Heart right ventricle (tissue), 16 donors: Measurements from ENCODE around the gene ADAMTS14. TPM values are rescaled to one million over a fixed set of nuclear protein-coding genes. Genes with fewer than 3 reads are reported as not detected.

Experiments
- ATAC-seq, 8 donors: fragments of 200-7000 bp; cut with Tn5 transposase; one replicate each; pipeline ENCODE4 v1.9.1; 2020; ENCODE audit warnings: mild to moderate bottlenecking in 8 of 8, moderate library complexity in 8 of 8, moderate number of reproducible peaks in 1 of 8
- DNase-seq, 2 donors: peaks; one replicate each; pipeline ENCODE4 v3.0.0-alpha.2; 2020
- H3K27ac ChIP-seq, 10 donors: fragments of 200-600 bp; sonication (generic) in 2 of 10; one replicate each; pipeline versions ENCODE4 v1.5.0 to v1.8.0; 2020 to 2022; ENCODE audit warnings: mild to moderate bottlenecking in 3 of 10
- H3K27me3 ChIP-seq, 7 donors: fragments of 200-600 bp; one replicate each; pipeline ENCODE4 v1.8.0; 2021 to 2022; ENCODE audit warnings: mild to moderate bottlenecking in 2 of 7
- H3K36me3 ChIP-seq, 9 donors: fragments of 200-600 bp; sonication (generic) in 1 of 9; one replicate each; pipeline versions ENCODE4 v1.5.0 to v1.8.0; 2020 to 2022; ENCODE audit warnings: mild to moderate bottlenecking in 2 of 9
- H3K4me1 ChIP-seq, 9 donors: fragments of 200-600 bp; sonication (generic) in 1 of 9; one replicate each; pipeline versions ENCODE4 v1.5.0 to v1.8.0; 2020 to 2022; ENCODE audit warnings: mild to moderate bottlenecking in 4 of 9
- H3K4me3 ChIP-seq, 10 donors: fragments of 200-600 bp; sonication (generic) in 2 of 10; one replicate each; pipeline versions ENCODE4 v1.5.0 to v1.8.0; 2020 to 2022; ENCODE audit warnings: mild to moderate bottlenecking in 7 of 10, moderate library complexity in 2 of 10
- H3K9me3 ChIP-seq, 11 donors: fragments of 200-600 bp in 10 of 11; sonication (generic) in 2 of 11; one replicate each; pipeline versions ENCODE4 v1.5.0 to v1.8.0; 2013 to 2022; ENCODE audit warnings: mild to moderate bottlenecking in 2 of 11, control low read depth in 1 of 11, moderate library complexity in 1 of 11
- WGBS, 2 donors: extraction: QIAGEN DNeasy Blood & Tissue Kit; methylation state at CpG; one replicate each; pipeline ENCODE4 v1.1.7; 2013; ENCODE audit warnings: inconsistent platforms in 1 of 2; 5-methylcytosine and 5-hydroxymethylcytosine counted together
- intact Hi-C, 10 donors: fragments of 100-400 bp; cut with DNase I; formaldehyde crosslinking; loops; one replicate each; pipeline versions ENCODE4 v1.11.1 to v1.14.2; 2022
- polyA plus RNA-seq, 2 donors: library from polyadenylated mRNA; stranded (reverse); fragments of 200-250 nt; gene quantifications; one replicate each; pipeline ENCODE4 v1.2.3, GENCODE V29; 2013
- total RNA-seq, 10 donors: library from RNA; stranded (reverse); fragmentation: NEBNext Ultra II Directional in 3 of 10; extraction: Animal tissue kit (Norgen Biotek cat#: 25700) in 3 of 10; gene quantifications; one replicate each; pipeline versions ENCODE4 v1.2.1 to v1.2.4, GENCODE V29; 2021 to 2023
- TF ChIP-seq, protein P1 (sequence below), 9 donors: fragments of 200-600 bp; sonication (generic) in 2 of 9; IDR thresholded peaks; one replicate each; pipeline versions ENCODE4 v1.5.0 to v1.8.0; 2021 to 2022; ENCODE audit warnings: antibody characterized with exemption in 9 of 9, mild to moderate bottlenecking in 5 of 9, moderate library complexity in 1 of 9
- donor health status: Arrhythmogenic right ventricular cardiomyopathy.
- donor health status: ischemic (EF 13 %, LVEDD 7.1; RV severe dilation, severe dysfunction).
- donor health status: healthy with polysubstance abuse.
- donor health status: DM: no; HTN: yes; CAD: no.
- donor health status: DM: no; HTN: no; CAD: no.
- donor health status: ischemic (EF 25% LVEDD 6.9; RV normal size, moderate dysfunction).
- donor health status: ischemic (EF 25% LVEDD 5.7; RV mildly dilated, moderate dysfunction).
- donor health status: healthy.
- donor health status: DM: yes; HTN: yes; CAD: no.
- donor health status: Ischemic cardiomyopathy.
- donor health status: ischemic (EF 35%, LVEDD 5.7; RV mildly dilated, moderate dysfunction).
- donor health status: nonischemic (EF 11% LVEDD 7.7; RV severe dilation, severe dysfunction).
- donor health status: DM: yes; HTN: yes; CAD: no.
- donor health status: PGD.
- donor health status: ischemic (EF 29% LVEDD 5.4; RV normal size, mild dysfunction).
- donor health status: nonischemic (EF 23%, LVEDD 6.1; RV moderate dilation, normal function).

ADAMTS14 gene
- total and polyA plus RNA-seq, 12 donors, result 0.08 to 1.4 (median 0.57) TPM

DNA sequence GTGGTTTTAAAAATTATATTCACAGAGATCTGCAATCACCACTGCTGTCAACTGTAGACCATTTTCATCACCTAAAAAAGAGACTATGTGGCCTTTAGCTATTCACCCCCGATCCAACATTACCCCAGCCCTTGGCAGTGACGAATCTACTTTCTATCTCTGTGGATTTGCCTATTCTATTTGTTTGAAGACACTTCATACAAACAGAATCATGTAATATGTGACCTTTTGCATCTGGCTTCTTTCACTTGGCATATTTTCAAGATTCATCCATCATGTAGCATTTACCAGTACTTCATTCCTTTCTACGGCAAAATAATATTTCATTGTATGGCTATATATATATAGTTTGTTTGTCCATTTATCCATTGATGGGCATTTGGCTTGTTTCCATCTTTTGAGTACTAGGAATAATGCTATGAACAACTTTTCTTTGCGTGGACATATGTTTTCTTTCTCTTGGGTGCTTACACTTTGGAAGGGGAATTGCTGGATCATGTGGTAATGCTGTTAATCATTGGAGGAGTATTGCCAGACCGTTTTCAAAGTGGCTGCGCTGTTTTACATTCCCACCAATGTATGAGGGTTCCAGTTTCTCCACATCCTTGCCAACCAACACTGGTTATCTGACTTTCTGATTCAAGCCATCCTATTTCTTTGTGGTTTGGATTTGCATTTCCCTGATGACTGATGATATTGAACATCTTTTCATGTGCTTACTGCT is 22.3 kb downstream of the ADAMTS14 start:
- H3K9me3 ChIP-seq, result no peaks in the 10 kb centered on the region
- peaks cover 0 to 11% (median 0%) of the 10 kb centered on the region in 9 donors for H3K4me1 ChIP-seq
- TF ChIP-seq, protein P1, sequence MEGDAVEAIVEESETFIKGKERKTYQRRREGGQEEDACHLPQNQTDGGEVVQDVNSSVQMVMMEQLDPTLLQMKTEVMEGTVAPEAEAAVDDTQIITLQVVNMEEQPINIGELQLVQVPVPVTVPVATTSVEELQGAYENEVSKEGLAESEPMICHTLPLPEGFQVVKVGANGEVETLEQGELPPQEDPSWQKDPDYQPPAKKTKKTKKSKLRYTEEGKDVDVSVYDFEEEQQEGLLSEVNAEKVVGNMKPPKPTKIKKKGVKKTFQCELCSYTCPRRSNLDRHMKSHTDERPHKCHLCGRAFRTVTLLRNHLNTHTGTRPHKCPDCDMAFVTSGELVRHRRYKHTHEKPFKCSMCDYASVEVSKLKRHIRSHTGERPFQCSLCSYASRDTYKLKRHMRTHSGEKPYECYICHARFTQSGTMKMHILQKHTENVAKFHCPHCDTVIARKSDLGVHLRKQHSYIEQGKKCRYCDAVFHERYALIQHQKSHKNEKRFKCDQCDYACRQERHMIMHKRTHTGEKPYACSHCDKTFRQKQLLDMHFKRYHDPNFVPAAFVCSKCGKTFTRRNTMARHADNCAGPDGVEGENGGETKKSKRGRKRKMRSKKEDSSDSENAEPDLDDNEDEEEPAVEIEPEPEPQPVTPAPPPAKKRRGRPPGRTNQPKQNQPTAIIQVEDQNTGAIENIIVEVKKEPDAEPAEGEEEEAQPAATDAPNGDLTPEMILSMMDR (IDR thresholded peaks at IDR 0.05), result no peak
- H3K4me3 ChIP-seq, result no peak overlapping the region
- no peak for DNase-seq
- H3K36me3 ChIP-seq, result no peaks in the 10 kb centered on the region
- no peak overlapping the region for H3K27ac ChIP-seq
- no peaks in the 10 kb centered on the region for H3K27me3 ChIP-seq
- ATAC-seq, result peak in 4 of 8 donors; percentile 24 to 47 (median 46)
- intact Hi-C loops, result no loop called here
- WGBS, 2 donors, result 76 to 77% methylated on average over 6 of the region's 6 CpGs

GRCh38 chr10:70695241-70696030 is 23.1 kb downstream of the ADAMTS14 start:
- WGBS, 2 donors, result 83 to 86% methylated on average over 3 of the region's 3 CpGs
- H3K27ac ChIP-seq, result no peak overlapping the region
- H3K4me1 ChIP-seq, result peaks cover 0 to 7% (median 0%) of the 10 kb centered on the region in 9 donors
- no peaks in the 10 kb centered on the region for H3K36me3 ChIP-seq
- no peak overlapping the region for H3K4me3 ChIP-seq
- H3K27me3 ChIP-seq, result no peaks in the 10 kb centered on the region
- ATAC-seq (no peak), DNase-seq (no peak)
- intact Hi-C loops, result no loop called here
- TF ChIP-seq, protein P1 (IDR thresholded peaks at IDR 0.05), result no peak
- no peaks in the 10 kb centered on the region for H3K9me3 ChIP-seq

GRCh38 chr10:70698211-70698610 is 25.9 kb downstream of the ADAMTS14 start:
- DNase-seq (no peak), ATAC-seq (no peak)
- no peaks in the 10 kb centered on the region for H3K27me3 ChIP-seq
- H3K4me3 ChIP-seq, result no peak overlapping the region
- peaks cover 0 to 6% (median 0%) of the 10 kb centered on the region in 9 donors for H3K4me1 ChIP-seq
- H3K27ac ChIP-seq, result no peak overlapping the region
- intact Hi-C loops, result no loop called here
- TF ChIP-seq, protein P1 (IDR thresholded peaks at IDR 0.05), result no peak
- no peaks in the 10 kb centered on the region for H3K9me3 ChIP-seq
- 56 to 60% methylated on average over 4 of the region's 4 CpGs for WGBS, 2 donors
- H3K36me3 ChIP-seq, result no peaks in the 10 kb centered on the region

- ATAC-seq, result no peak
- Histone ChIP-seq H3K27ac (no peak overlapping the region), H3K27me3 (no peaks in the 10 kb centered on the region), H3K9me3 (no peaks in the 10 kb centered on the region), H3K36me3 (no peaks in the 10 kb centered on the region), H3K4me1 (no peaks in the 10 kb centered on the region), H3K4me3 (no peak overlapping the region)
- no peak for DNase-seq
- intact Hi-C loops, result no loop called here
- WGBS, 2 donors, result 91 to 97% methylated on average over 3 of the region's 3 CpGs
- TF ChIP-seq, protein P1 (IDR thresholded peaks at IDR 0.05), result no peak
Measured at GRCh38 chr10:70699063-70699658, 26.9 kb downstream of the ADAMTS14 start.
